ENCODE data around the gene KDM4C. TPM values are rescaled to one million over a fixed set of nuclear protein-coding genes. Genes with fewer than 3 reads are reported as not detected.

The KDM4C gene
- polyA plus RNA-seq, 10 donors, result 8.6 to 21.4 (median 11.4) TPM

DNA sequence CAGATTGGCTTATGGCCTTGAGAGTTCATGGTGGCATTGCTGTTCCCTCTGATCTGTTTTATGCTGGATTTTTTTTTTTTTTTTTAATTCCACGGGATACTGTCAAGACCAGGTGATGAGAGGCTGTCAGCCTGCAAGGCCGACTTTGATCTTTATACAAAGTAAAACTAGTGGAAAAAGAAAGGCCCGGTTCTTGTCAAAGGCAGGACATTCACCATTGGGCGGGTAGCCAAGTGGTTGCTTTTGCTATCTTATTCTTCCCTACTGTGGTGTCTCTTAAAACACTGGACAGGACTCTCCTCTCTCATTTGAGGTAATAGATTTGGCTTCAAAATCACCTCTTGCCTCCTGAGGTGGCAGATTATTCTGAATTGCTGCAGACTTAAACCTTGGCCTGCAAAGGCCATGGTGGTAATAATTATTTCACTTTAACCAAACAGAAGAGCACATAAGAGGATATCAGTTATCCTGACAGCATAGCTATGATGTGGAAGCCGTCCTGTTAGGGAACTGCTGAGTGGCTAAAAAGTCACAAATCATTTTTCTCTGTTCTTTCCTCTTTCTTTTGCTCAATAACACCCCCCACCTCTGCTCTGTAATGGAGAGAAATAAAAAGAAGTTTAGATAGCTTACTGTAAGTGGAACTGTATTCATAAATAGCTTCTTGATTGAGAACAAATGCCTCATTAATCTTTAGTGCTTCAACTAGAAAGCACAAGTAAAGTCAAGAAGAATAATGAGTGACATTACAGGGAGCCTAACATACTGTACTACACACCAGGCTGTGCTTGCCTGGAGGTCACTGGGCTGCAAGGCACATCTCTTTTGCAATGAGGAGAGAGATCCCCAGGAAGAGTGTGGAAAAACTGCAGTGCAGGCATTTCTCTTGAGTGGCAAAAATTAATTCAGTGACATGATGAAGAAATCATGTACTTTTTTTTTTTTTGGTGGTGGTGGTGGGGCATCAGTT is 275.6 kb downstream of the KDM4C start:
- no peak for DNase-seq

DNA sequence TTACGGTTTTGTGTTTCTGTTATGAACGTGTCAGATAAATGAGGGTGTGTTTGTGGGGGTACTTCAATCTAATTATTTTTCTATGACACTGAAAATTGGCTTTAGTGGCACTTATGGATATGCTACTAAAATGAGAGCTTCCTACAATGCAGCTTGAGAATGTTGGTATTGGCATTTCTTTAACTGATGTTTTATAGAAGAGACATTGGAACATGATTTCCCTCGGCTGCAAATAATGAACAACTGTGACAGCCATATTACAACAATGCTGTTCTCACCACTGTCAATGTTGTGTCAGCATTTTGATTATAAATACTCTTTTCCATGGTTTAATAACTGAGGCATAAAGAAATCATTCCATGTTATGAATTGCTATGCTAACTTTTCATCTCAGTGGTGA is 279.4 kb downstream of the KDM4C start:
- no peak for DNase-seq

DNA sequence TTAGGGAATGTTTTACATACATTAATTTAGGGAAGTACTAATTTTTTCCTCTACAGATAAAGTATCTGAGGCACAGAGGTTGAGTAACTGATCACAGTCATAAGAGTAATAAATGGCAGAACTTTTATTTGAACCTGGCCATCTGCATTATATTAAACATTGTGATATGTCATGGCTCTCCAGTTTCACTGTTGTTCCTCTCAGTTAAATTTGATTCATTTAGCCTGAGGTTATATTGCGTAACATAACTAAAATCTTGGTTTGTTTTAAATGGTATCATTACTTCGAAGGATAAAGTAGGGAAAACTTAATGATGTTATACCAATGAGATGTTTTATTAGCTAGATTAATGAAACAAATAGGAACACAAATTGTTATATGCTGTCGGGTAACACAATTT is 284.4 kb downstream of the KDM4C start:
- DNase-seq, result no peak

DNA sequence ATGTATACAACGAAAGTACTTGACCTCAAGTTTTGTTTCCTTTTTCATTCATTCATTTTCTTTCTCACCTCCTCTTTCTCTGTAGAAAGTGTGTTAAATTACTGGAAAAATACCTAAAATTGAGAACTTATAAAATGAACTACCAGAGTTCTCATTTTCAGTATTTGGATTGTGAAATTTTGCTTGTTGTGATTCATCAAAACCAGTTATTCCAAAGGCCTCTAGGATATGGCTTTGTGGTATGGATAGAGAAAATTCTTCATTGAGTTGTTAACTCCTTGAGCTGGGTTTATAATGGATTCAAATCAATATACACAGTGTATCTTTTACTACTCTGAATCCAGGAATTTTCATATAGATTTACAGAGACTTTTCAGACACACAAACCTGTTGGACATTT is 287.6 kb downstream of the KDM4C start:
- DNase-seq, result no peak

DNA sequence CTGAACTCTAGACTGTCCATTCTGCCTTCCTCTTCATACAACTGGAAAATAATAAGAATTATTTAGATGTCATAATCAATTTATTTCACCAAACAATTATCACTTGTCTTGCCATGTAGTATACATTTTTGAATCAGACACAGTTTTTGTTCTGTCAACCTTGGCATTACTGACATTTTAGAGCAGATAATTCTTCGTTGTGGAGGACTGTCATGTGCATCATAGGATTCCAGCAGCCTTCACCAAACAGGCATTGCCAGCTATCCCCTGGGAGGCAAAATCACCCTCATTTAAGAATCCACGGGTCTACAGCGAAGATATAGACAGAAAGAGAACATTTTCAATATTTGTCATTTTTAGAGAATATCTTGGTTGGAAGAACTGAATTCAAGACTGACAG is 293.9 kb downstream of the KDM4C start:
- DNase-seq, result no peak

DNA sequence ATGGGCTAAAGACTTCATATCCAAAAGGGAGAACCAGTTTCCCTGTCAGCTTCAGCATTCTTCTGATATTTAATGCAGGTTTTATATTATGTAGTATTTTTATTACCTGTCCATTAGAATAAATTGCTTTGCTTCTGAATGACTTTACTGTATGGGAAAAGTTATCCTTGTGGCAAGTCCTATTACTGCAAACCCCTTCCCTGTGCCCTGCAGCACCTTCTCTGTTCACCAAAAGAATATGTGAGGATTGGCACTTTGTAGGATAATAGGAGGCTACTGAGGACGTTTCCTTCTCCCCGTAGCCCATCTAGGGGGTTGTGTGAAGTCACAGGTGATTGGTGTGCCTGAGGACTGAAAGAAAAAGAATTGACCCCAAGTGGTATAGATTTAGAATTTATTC is 296.1 kb downstream of the KDM4C start:
- no peak for DNase-seq

DNA sequence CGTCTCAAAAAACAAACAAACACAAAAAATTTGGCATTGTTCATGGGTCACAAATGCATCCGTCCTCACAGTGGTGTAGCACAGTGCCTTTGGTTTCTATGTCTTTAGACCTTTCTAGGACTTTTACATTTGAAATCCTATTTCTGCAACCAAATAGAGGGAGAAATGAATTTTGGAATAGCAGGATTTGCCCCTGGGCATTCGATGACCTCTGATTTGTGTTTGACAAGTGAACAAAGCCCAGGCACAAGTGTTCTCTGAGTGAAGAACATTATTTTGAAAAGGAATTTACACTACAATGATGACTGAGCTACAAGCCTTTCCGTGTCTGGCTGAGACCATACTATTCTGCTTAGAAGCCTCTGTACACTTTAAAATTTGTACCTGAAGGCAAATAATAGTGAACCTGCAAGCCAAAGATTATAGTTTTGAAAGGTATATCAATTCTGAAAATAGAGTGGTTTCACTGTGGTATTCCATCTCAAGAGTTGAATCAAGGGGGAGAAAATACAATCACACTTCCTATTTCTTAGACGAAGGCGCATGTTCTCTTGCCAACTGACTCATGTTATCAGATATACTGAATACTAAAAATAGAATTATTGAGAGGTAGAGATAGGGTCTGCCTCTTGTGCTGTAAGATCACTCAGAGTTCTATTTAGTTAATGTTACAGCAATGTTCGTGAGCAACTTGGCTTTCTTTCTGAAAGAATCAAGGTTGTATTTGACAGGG is 297.6 kb downstream of the KDM4C start:
- DNase-seq, result no peak

DNA sequence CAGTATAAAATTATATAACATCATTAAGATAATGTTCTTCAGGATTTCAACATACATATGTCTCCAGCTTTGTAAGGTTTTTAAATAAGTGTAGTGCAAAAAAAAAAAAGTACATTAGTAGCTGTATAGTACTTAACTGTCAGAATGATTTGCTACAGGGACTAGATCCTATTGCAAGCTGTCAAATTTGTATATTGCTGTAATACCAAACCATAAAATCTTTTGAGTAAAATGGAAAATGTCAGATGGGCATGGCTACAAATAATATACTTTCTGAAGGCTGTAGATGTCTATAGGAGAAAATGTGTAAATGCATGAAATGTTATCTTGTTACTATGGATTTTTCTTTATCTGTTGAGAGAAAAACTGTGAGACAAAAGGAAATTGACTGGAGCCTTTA is 298.5 kb downstream of the KDM4C start:
- DNase-seq, result no peak

DNA sequence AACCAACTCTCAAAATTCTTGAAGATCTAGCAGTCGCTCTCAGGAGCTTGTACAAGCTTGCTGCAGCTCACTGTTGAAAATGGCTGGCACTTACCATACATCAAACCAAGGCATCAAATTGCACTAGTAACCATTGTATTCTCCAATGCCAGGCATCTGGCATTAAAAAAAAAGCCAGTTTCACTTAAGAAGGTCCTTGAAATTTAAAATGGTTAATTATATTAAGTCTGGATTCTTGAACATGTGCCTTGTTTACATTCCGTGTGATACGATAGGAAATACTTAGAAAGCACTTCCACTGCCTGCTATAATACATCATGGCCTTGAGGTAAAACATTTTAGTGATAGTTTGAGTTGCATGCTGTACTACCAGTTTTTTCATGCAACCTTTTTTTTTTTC is 300.7 kb downstream of the KDM4C start:
- no peak for DNase-seq

DNA sequence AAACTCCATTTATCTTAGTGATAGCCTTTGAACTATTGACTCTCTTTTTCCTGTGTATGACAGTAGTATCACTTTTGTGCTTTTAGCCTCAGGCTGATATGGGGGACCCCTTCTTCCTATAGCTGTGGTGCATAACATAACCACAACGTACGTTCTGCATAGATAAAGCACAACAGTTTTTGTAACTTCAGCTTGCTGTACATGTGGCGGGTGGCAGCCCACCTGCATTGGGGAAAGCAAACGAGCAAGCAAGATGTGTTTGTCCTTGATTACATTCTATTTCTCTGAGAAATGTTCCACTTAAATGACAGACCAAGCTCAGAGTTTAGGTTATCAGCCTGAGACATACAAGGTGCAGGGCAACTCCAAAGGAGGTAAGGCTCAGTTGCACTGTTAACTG is 309.4 kb downstream of the KDM4C start:
- no peak for DNase-seq

DNA sequence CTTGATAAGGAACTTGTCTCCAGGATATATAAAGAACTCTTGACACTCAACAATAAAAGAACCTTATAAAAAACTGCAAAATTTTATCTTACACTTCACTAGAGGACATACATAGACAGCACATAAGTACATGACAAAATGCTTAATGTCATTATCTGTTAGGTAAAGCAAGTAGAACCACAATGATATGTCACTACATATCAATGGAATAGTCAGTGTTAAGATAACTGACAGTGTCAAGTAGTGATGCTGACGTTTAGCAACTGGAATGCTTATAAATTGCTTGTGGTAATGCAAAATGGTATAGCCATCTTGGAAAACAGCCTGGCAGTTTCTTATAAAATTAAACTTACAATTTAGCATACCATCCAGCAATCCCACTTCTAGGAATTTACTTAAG is 314.1 kb downstream of the KDM4C start:
- no peak for DNase-seq

DNA sequence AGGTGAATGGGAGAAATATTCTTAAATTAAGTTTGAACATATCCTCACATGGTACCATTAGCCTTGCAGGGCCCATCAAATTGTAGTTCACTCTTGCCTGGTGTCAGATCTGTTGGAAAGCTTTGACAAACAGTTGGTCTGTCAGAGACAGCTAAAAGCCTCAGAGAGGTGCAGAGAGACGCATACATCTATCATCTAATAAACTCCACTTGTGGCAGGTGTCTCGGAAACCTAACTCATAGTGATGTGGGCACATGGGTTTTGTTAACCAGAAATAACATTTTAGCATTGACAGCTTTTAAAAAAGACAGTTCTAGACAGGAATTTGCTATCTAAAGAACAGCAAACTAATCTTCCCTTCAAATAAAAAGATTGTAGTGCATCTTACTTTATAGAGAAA is 315.9 kb downstream of the KDM4C start:
- no peak for DNase-seq

DNA sequence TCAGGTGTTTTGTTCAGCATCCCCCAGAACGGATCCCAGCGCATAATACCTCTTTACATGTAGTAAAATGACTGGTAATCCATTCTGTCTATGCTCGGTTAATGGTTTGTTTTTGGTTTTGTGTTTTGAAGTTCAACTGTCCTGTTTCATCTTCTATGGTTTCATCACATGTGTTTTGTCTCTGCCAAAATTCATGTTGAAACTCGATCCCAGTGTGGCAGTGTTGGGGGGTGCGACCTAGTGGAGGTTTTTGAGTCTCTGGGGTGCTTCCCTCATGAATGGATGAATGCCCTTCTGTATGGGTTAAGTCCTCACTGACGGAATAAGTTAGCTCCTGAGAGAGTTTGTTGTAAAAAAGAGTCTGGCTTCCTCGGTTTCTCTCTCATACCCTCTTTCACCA is 317.4 kb downstream of the KDM4C start:
- DNase-seq, result no peak

DNA sequence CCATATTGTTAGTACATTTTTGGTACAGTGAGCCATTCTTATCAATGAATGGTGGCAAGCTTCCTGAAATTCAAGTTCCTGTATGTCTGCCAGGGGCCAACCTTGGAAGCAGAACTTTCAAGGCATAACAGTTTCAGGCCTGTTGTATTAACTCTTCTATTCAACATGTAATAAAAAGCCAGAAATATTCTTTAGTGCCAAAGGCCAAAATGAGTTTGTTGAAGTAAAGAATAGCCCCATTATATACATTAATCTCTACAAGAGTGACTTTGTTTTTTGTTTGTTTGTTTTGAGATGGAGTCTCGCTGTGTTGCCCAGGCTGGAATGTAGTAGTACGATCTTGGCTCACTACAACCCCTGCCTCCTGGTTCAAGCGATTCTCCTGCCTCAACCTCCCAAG is 321.3 kb downstream of the KDM4C start:
- DNase-seq, result no peak

DNA sequence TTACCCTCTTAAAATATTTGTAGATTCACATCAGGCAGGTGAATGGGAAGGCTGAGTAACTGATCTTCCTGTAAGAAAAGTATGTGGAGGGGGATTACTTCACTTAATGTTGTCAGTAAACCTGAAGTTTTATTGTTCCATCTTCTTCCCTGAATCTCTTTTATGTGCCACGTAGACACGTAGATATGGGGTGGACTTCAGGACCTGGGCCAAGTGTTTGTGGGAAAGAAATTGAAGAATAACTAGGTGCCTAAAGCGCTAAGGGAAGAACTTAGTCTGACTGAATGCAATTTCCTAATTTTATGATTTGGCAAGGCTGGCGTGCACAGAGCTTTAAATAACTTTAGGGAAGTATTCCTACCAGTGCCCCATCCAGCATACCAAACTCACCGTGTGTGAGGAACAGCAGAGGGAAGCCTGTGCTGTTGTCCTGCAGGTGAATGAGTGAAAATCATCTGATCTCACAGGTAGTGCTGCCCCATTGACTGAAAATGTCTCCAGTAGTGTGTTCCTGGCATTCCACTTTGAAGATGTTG is 323.4 kb downstream of the KDM4C start:
- DNase-seq, result no peak

DNA sequence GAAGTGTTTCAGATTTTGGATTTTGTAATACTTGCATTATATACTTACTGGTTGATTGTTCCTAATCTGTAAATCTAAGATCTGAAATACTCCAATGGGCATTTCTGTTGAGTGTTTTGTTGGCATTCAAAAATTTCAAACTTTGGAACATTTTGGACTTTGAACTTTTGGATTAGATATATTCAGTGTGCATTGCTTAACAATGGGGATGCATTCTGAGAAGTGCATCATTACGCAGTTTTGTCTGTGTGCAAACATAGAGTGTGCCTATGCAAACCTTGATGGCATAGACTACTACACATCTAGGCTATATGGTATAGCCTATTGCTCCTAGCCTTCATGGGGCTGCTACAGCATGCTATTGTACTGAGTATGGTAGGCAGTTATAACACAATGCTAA is 325.4 kb downstream of the KDM4C start:
- DNase-seq, result no peak

DNA sequence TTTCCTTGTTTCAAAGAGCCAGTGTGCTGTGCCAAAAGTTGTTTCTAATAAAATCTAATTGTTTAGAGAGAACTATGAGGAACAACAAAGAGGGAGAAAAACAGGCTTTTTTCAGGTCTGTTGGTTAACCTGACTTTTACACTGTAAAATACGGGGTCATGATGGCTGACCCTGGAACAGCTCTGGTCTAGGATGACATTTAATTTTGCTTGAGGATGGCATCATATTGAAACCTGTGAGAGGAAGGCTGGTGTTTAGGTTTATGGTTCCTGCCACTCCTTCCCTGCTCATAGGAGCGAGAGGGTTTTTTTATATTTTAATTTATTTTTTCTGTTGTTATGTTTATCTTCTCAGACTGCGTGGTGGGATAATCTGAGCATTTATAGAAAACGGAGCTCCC is 327.6 kb downstream of the KDM4C start:
- DNase-seq, result no peak

DNA sequence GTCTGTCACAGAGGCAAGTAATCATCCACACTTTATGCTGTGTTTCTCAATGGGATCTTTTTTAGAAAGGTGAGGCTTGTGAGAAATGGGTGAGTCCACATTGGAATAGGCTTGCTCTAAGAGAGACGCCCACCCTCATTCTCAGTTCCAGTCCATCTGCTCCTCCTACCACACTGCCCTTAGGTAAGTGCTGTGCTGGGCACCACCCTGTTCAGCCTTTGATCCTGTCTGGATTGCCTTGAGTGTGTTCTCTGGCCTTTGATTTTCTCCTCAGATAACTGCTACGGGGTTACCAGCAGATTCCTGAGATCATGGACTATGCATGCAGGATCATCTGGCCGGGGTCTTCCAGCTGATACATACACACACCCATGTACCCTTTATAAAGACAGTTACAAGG is 328.6 kb downstream of the KDM4C start:
- DNase-seq, result no peak

DNA sequence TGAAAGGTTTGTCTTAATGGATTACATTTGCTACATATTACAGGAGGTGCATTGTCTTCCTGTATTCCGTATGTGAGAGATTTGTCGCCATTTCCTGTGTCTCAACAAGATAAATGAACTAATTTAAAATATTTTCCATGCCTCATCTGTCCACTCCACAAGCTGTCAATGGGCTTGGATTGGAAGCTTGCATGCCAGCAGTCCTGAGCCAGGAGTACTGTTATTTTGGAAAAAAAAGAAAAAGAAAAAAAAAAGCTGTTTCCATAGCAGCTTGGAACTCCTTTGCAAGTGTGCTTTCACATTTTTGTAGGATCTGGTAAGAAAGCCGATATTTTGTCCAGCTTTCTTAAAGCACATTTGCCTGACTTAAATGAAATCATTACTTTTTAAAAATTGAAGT is 330.8 kb downstream of the KDM4C start:
- DNase-seq, result peak; percentile 33 to 82 (median 77)

DNA sequence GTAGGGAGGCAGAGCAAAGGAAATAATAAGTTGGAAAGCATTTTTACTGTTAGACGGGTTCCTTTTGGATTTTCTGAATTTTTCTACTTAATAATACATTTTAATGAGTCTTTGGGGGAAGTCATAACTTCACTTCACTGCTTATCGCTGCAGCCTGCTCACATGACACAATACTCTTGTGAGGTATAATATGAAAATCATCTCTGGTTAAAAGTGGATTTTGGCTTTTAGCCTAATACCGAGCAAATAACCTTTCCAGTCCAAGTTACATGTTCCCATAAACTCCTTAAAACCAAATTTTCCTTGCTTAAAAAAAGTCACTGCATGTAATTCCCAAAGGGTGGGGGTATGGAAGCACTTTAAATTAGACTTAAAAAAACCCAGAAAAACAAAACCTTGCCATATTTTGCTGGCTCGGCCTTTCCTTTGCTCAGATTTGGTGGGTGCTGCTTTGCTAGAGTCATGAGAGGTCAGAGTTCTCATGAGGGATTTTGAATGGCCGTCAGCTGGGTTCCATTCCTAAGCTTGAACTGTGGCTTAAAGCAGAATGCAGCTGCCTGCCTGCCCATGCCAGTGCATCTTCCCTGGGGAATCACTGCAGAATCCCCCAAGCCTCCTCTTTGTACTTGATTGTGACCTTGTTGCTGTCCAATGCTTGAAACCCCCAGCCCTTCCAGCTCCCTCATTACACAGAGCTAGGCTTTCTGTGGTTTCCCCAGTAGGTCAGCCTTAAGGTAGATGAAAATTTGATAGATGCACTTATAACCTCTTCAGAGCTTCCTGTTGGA is 331.8 kb downstream of the KDM4C start:
- DNase-seq, result peak; percentile 14 to 63 (median 44)

DNA sequence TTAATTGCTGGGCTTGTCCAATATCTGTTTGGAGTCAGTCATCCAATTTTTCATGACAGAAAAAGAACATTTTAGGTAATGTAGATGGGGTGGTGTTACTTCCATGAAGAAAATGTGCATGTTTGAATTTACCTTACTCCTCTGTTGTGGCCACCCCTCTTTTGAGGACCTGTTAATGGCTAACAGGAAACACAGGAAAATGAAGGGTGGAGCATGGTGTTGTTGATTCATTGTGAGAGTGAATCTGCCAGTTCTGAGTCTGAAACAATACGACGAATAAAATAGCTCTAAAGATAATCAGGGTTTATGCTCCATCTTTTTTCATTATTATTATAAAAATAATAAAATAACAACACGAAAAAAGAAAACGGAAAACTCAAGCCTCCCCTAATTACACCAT is 335.3 kb downstream of the KDM4C start:
- no peak for DNase-seq

DNA sequence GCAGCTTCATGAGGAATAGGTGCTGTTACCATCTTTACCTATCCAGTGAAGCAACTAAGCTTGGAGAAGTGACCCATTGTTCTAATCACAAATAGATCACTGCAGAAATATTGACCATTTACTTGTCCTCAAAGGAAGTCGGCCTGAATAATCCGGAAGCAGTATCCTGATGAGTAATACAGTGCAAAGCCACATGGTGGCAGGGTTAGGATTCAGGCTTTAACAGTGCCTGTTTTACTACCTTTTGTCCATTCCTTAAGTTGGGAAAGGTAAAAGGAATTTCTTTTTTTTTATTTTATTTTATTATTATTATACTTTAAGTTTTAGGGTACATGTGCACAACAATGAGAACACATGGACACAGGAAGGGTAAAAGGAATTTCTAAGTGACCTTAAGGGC is 336.3 kb downstream of the KDM4C start:
- no peak for DNase-seq

Measured in muscle of back (tissue), 11 donors.